GM19099 (cell line): ENCODE results near the gene FGFBP1.

ENCODE experiments used
- POLR2A ChIP-seq: IDR thresholded peaks from 3 replicates; pipeline ENCODE4 v1.6.1; 2011; ENCODE audit warnings: low read depth; ENCODE audit not compliant: insufficient read length; ENCODE audit errors: extremely low read depth

FGFBP1 gene

GRCh38 chr4:15955670-15956069 lies 17.1 kb upstream of the FGFBP1 start:
- no peak for TF ChIP-seq POLR2A

GRCh38 chr4:15953625-15954024 lies 15.1 kb upstream of the FGFBP1 start:
- TF ChIP-seq POLR2A = no peak

- TF ChIP-seq POLR2A = no peak
Measured at GRCh38 chr4:15951781-15952180, 13.2 kb upstream of the FGFBP1 start.

GRCh38 chr4:15948826-15949225 lies 10.3 kb upstream of the FGFBP1 start:
- no peak for TF ChIP-seq POLR2A

- no peak for TF ChIP-seq POLR2A
Measured at GRCh38 chr4:15947684-15948083, 9.1 kb upstream of the FGFBP1 start.

GRCh38 chr4:15945516-15945915 lies 7.0 kb upstream of the FGFBP1 start:
- TF ChIP-seq POLR2A = no peak

GRCh38 chr4:15944895-15945294 lies 6.4 kb upstream of the FGFBP1 start:
- TF ChIP-seq POLR2A = no peak

- TF ChIP-seq POLR2A = no peak
Measured at GRCh38 chr4:15942283-15942682, 3.7 kb upstream of the FGFBP1 start.

GRCh38 chr4:15938182-15938581 lies 358 bp downstream of the FGFBP1 start:
- TF ChIP-seq POLR2A = no peak

- no peak for TF ChIP-seq POLR2A
Measured at GRCh38 chr4:15936495-15936894, 2.0 kb downstream of the FGFBP1 start.

GRCh38 chr4:15935504-15936402 lies 2.8 kb downstream of the FGFBP1 start:
- TF ChIP-seq POLR2A = no peak

- no peak for TF ChIP-seq POLR2A
Measured at GRCh38 chr4:15934259-15934658, 4.3 kb downstream of the FGFBP1 start.

- TF ChIP-seq POLR2A = no peak
Measured at GRCh38 chr4:15931451-15932210, 6.9 kb downstream of the FGFBP1 start.

- TF ChIP-seq POLR2A = no peak
Measured at GRCh38 chr4:15930314-15930713, 8.2 kb downstream of the FGFBP1 start.

GRCh38 chr4:15929540-15929939 lies 9.0 kb downstream of the FGFBP1 start:
- no peak for TF ChIP-seq POLR2A

- no peak for TF ChIP-seq POLR2A
Measured at GRCh38 chr4:15928883-15929282, 9.7 kb downstream of the FGFBP1 start.
